Liver (tissue), 9 donors: Measurements from ENCODE around the gene NPTN. TPM values are rescaled to one million over a fixed set of nuclear protein-coding genes. Genes with fewer than 3 reads are reported as not detected.
"Not testable (repeated sequence)": the region's sequence is repeated elsewhere in the genome, so short reads cannot be mapped to it uniquely, and the experiment has no call there.

Experiments used
- DNase-seq: peaks from one replicate; pipeline ENCODE4 v3.0.0-alpha.2; 2017; ENCODE audit warnings: low spot score
- H3K27ac ChIP-seq, 2 donors: one replicate each; pipeline ENCODE4 v1.7.0; 2013; ENCODE audit warnings: inconsistent platforms in 2 of 2, low read length in 2 of 2, control low read depth in 1 of 2, low read depth in 1 of 2, mild to moderate bottlenecking in 1 of 2
- H3K27me3 ChIP-seq, 4 donors: one replicate each; pipeline versions ENCODE4 v1.6.1 to v1.7.0; 2013; ENCODE audit warnings: low read length in 3 of 4, inconsistent platforms in 1 of 4, mild to moderate bottlenecking in 1 of 4, moderate library complexity in 1 of 4; ENCODE audit not compliant: control insufficient read depth in 4 of 4, insufficient read depth in 4 of 4
- H3K36me3 ChIP-seq, 4 donors: one replicate each; pipeline versions ENCODE4 v1.6.1 to v1.7.0; 2013; ENCODE audit warnings: low read length in 3 of 4, mild to moderate bottlenecking in 3 of 4, low read depth in 1 of 4, moderate library complexity in 1 of 4; ENCODE audit not compliant: control insufficient read depth in 4 of 4, insufficient read depth in 3 of 4
- H3K4me1 ChIP-seq, 4 donors: one replicate each; pipeline versions ENCODE4 v1.6.1 to v1.7.0; 2013; ENCODE audit warnings: low read length in 3 of 4, mild to moderate bottlenecking in 3 of 4, moderate library complexity in 1 of 4; ENCODE audit not compliant: control insufficient read depth in 4 of 4, insufficient read depth in 4 of 4
- H3K4me3 ChIP-seq, 3 donors: one replicate each; pipeline versions ENCODE4 v1.6.1 to v1.7.0; 2013; ENCODE audit warnings: low read length in 3 of 3, control low read depth in 1 of 3, low read depth in 1 of 3, mild to moderate bottlenecking in 1 of 3
- H3K9ac ChIP-seq, 2 donors: one replicate each; pipeline ENCODE4 v1.7.0; 2013; ENCODE audit warnings: low read length in 2 of 2, mild to moderate bottlenecking in 2 of 2, moderate library complexity in 2 of 2, control low read depth in 1 of 2, low read depth in 1 of 2
- H3K9me3 ChIP-seq, 4 donors: one replicate each; pipeline versions ENCODE4 v1.6.1 to v1.7.0; 2013; ENCODE audit warnings: low read length in 3 of 4; ENCODE audit not compliant: control insufficient read depth in 4 of 4
- ATF3 ChIP-seq: IDR thresholded peaks from 2 replicates; pipeline ENCODE4 v1.6.1; 2016; ENCODE audit warnings: antibody characterized with exemption
- CTCF ChIP-seq: fragments of 150-350 bp; IDR thresholded peaks from 2 replicates; pipeline ENCODE4 v1.5.1; 2017; ENCODE audit warnings: improper control_type of control experiment, low read depth, low read length; ENCODE audit not compliant: missing input control
- EGR1 ChIP-seq, 2 donors: IDR thresholded peaks; 2 replicates each; pipeline ENCODE4 v1.6.1; 2016 to 2018; ENCODE audit warnings: antibody characterized with exemption in 2 of 2, low read depth in 2 of 2
- FOXA1 ChIP-seq: IDR thresholded peaks from 2 replicates; pipeline ENCODE4 v1.6.1; 2016; ENCODE audit warnings: antibody characterized with exemption
- FOXA2 ChIP-seq: IDR thresholded peaks from 2 replicates; pipeline ENCODE4 v1.6.1; 2016; ENCODE audit warnings: antibody characterized with exemption
- GABPA ChIP-seq, 2 donors: IDR thresholded peaks in 1 of 2; conservative IDR thresholded peaks in 1 of 2; 2 replicates each; pipeline ENCODE4 v1.6.1; 2016; ENCODE audit warnings: antibody characterized with exemption in 2 of 2, mild to moderate bottlenecking in 1 of 2, moderate library complexity in 1 of 2
- HNF4G ChIP-seq: IDR thresholded peaks from 2 replicates; pipeline ENCODE4 v1.6.1; 2016; ENCODE audit warnings: antibody characterized with exemption
- JUND ChIP-seq, 2 donors: IDR thresholded peaks; 2 replicates each; pipeline ENCODE4 v1.6.1; 2016; ENCODE audit warnings: antibody characterized with exemption in 2 of 2
- NR2F2 ChIP-seq: IDR thresholded peaks from 2 replicates; pipeline ENCODE4 v1.6.1; 2016; ENCODE audit warnings: antibody characterized with exemption
- RAD21 ChIP-seq, 2 donors: IDR thresholded peaks; 2 replicates each; pipeline ENCODE4 v1.6.1; 2016; ENCODE audit warnings: antibody characterized with exemption in 2 of 2, mild to moderate bottlenecking in 2 of 2
- RXRA ChIP-seq, 2 donors: IDR thresholded peaks; 2 replicates each; pipeline ENCODE4 v1.6.1; 2017 to 2018; ENCODE audit warnings: antibody characterized with exemption in 2 of 2, mild to moderate bottlenecking in 1 of 2
- TAF1 ChIP-seq: conservative IDR thresholded peaks from 2 replicates; pipeline ENCODE4 v1.6.1; 2016; ENCODE audit warnings: antibody characterized with exemption, mild to moderate bottlenecking
- YY1 ChIP-seq: IDR thresholded peaks from 2 replicates; pipeline ENCODE4 v1.6.1; 2016; ENCODE audit warnings: antibody characterized with exemption, mild to moderate bottlenecking
- ZBTB33 ChIP-seq: IDR thresholded peaks from 2 replicates; pipeline ENCODE4 v1.6.1; 2016; ENCODE audit warnings: antibody characterized with exemption
- WGBS: extraction: QIAGEN DNeasy Blood & Tissue Kit; methylation state at CpG from one replicate; pipeline ENCODE4 v1.1.7; 2013; 5-methylcytosine and 5-hydroxymethylcytosine counted together
- polyA plus RNA-seq, 2 donors: library from polyadenylated mRNA; stranded (reverse) in 1 of 2; unstranded in 1 of 2; fragments of 200-250 nt in 1 of 2; fragments of >200 nt in 1 of 2; fragmentation: Nextera tagmentation in 1 of 2; extraction: Ambion mirVana in 1 of 2; gene quantifications; one replicate each; pipeline versions ENCODE4 v1.2.1 to v1.2.3, GENCODE V29; 2013 to 2015
- total RNA-seq, 2 donors: library from RNA; depleted of rRNA; stranded (reverse); fragments of >200 nt; gene quantifications; one replicate each; pipeline ENCODE4 v1.2.3, GENCODE V29; 2014
- donor health status: healthy.
- donor health status: healthy.
- donor health status: healthy.
- donor health status: healthy.
- donor health status: healthy.

NPTN gene
- total and polyA plus RNA-seq, 4 donors, result 16.8 to 42.4 (median 33.9) TPM

DNA sequence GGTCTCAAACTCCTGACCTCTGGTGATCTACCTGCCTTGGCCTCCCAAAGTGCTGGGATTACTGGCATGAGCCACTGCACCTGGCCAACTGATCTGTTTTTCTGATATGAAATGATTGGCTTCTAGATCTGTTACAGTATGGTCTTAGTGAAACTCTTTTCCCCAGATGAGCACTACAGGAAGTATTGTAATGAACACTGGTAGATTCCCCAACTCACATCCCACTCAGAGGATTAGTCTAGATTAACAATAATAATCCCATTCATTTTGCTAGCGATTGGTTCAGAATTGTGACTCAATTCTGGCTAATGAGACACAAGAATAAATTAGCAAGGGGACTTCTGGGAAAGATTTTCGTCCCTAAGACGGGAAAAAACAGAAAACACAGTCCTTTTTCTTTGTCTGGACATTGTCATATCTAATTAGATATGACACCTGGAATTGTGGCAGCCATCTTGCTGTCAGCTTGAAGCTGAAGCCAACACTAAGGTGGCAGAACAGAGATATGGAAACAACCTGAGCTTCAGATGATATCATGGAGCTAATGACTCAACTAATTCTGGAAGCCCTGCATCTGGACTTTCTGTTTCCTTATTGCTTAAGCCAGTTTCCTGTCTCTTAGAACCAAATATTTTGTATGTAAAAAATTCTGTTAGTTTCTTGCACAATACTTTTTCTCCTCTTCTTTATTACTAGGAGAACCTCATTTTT lies 17.4 kb upstream of the NPTN start:
- no peak overlapping the region for H3K27ac ChIP-seq
- H3K36me3 ChIP-seq, result no peaks in the 10 kb centered on the region
- TF ChIP-seq CTCF, result no peak
- TF ChIP-seq NR2F2, result no peak
- H3K4me3 ChIP-seq, result no peak overlapping the region
- no peaks in the 10 kb centered on the region for H3K9me3 ChIP-seq
- peaks cover 0 to 2% (median 0%) of the 10 kb centered on the region in 4 donors for H3K27me3 ChIP-seq
- no peak for DNase-seq
- whole genome bisulfite sequencing, result 62% methylated on average over 3 of the region's 3 CpGs
- H3K9ac ChIP-seq, result no peak overlapping the region
- H3K4me1 ChIP-seq, result no peaks in the 10 kb centered on the region

- no peaks in the 10 kb centered on the region for H3K36me3 ChIP-seq
- H3K9me3 ChIP-seq, result no peaks in the 10 kb centered on the region
- no peak for DNase-seq
- 84% methylated on average over 2 of the region's 2 CpGs for WGBS
- TF ChIP-seq ZBTB33 (no peak), YY1 (no peak), ATF3 (no peak), HNF4G (no peak), TAF1 (no peak), RAD21 (IDR thresholded peaks at IDR 0.05) (no peak)
- H3K27me3 ChIP-seq, result peaks cover 0 to 2% (median 0%) of the 10 kb centered on the region in 4 donors
- H3K4me3 ChIP-seq, result no peak overlapping the region
- H3K4me1 ChIP-seq, result no peaks in the 10 kb centered on the region
- no peak overlapping the region for H3K27ac ChIP-seq
- no peak overlapping the region for H3K9ac ChIP-seq
Observed at GRCh38 chr15:73648014-73648295, 14.8 kb upstream of the NPTN start.

DNA sequence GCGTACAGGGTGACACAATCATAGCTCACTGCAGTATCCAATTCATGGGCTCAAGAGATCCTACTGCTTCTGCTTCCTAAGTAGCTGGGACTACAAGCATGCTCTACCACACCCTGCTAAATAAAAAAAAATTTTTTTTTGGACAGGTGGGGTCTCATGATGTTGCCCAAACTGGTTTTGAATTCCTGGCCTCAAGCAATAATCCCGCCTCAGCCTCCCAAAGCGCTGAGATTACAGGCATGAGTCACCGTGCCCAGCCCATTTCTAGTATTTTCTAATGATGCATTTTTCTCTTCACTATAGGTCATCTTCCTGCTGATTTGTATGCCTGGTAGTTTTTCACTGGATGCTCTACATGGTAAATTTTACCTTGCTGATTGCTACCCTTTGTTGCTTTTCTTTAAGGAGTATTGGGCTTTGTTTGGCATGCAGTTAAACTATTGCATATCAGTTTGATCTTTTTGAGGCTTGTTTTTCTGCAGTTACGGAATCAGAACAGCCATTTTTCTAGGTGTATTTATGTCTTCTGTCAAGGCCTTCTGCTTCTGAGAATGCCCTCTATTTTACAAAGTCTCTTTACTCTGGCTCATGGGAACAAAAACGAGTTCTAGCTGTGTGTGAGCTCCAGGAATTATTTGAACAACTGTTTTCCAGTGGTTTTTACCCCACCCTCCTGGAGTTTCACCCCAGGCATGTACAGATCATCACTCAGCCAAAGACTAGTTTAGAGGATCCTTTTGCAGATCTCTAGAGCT lies 14.2 kb upstream of the NPTN start:
- no peaks in the 10 kb centered on the region for H3K4me1 ChIP-seq
- 81% methylated on average over 6 of the region's 6 CpGs for WGBS

DNA sequence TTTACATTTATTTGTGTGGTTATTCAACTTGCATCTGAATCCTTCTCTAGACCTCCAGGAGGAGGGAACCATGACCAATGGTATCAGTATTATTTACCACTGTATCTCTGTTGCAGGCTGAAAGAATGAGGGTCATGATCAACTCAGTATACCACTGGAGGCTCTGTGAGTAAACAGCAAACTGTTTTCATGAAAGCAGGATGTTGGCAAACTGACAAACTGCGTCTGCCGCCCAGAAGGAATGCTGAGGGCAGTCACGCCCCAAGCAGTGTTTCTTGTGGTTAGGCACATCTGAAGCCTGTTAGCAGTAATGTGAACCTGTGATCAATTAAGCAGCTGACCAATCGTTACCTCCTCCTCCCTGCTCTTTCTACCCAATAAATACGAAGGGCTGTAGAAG lies 6.3 kb upstream of the NPTN start:
- not testable (repeated sequence) for H3K36me3 ChIP-seq, H3K9me3 ChIP-seq, H3K4me3 ChIP-seq, H3K9ac ChIP-seq, H3K27ac ChIP-seq, H3K27me3 ChIP-seq, H3K4me1 ChIP-seq, DNase-seq
- 66% methylated on average over 5 of the region's 5 CpGs for WGBS

More for the DNA sequence above, 14.2 kb upstream of the NPTN start:
- TF ChIP-seq EGR1 (IDR thresholded peaks at IDR 0.05; ENCODE audit: low read depth in 2 of 2), result no peak
- no peak for TF ChIP-seq YY1
- TF ChIP-seq JUND (IDR thresholded peaks at IDR 0.05), result no peak
- no peak for TF ChIP-seq FOXA1
- TF ChIP-seq GABPA (IDR thresholded peaks at IDR 0.05 in 1 of 2, conservative IDR thresholded peaks at IDR 0.05 in 1 of 2), result no peak
- no peak for TF ChIP-seq RXRA (IDR thresholded peaks at IDR 0.05)
- no peak for TF ChIP-seq RAD21 (IDR thresholded peaks at IDR 0.05)
- no peak for TF ChIP-seq FOXA2
- no peak for TF ChIP-seq CTCF
- TF ChIP-seq ATF3, result no peak
- no peak overlapping the region for H3K9ac ChIP-seq
- no peak overlapping the region for H3K4me3 ChIP-seq
- H3K36me3 ChIP-seq, result no peaks in the 10 kb centered on the region
- peaks cover 0 to 2% (median 0%) of the 10 kb centered on the region in 4 donors for H3K27me3 ChIP-seq
- no peak for DNase-seq
- H3K27ac ChIP-seq, result no peak overlapping the region
- no peaks in the 10 kb centered on the region for H3K9me3 ChIP-seq
